Stimulated activated CD4-positive, alpha-beta T cell treated with anti-CD3 and anti-CD28 coated beads, Interleukin-4, amount 100 ng/mL, for 4 hours (primary cell): ENCODE results near the gene SLC66A2.
A peak's percentile ranks its signal among the peaks of the same experiment; 100 is the strongest.

ENCODE experiments used
- DNase-seq, 2 experiments: peaks; one replicate each; pipeline ENCODE4 v3.0.0-alpha.2; 2020

SLC66A2 gene

GRCh38 chr18:79949697-79950487 is 1.6 kb downstream of the SLC66A2 start:
- DNase-seq, result no peak

- no peak for DNase-seq
Observed at GRCh38 chr18:79948719-79949411, 2.6 kb downstream of the SLC66A2 start.

GRCh38 chr18:79947881-79948610 is 3.4 kb downstream of the SLC66A2 start:
- no peak for DNase-seq

GRCh38 chr18:79947054-79947755 is 4.2 kb downstream of the SLC66A2 start:
- DNase-seq, result no peak

- DNase-seq, result no peak
Observed at GRCh38 chr18:79945118-79946042, 6.1 kb downstream of the SLC66A2 start.

GRCh38 chr18:79944746-79945117 is 6.7 kb downstream of the SLC66A2 start:
- no peak for DNase-seq

- peak in 1 of 2 experiments; percentile 13 for DNase-seq
Observed at GRCh38 chr18:79944126-79944731, 7.2 kb downstream of the SLC66A2 start.

- DNase-seq, result no peak
Observed at GRCh38 chr18:79943608-79944125, 7.8 kb downstream of the SLC66A2 start.

GRCh38 chr18:79942786-79943607 is 8.5 kb downstream of the SLC66A2 start:
- no peak for DNase-seq

- no peak for DNase-seq
Observed at GRCh38 chr18:79942211-79942610, 9.2 kb downstream of the SLC66A2 start.

GRCh38 chr18:79941473-79942119 is 9.9 kb downstream of the SLC66A2 start:
- DNase-seq, result no peak

GRCh38 chr18:79940814-79941472 is 10.5 kb downstream of the SLC66A2 start:
- no peak for DNase-seq

GRCh38 chr18:79940126-79940813 is 11.2 kb downstream of the SLC66A2 start:
- DNase-seq, result no peak

GRCh38 chr18:79939096-79939495 is 12.4 kb downstream of the SLC66A2 start:
- no peak for DNase-seq

GRCh38 chr18:79938196-79938595 is 13.3 kb downstream of the SLC66A2 start:
- no peak for DNase-seq

GRCh38 chr18:79937103-79937860 is 14.2 kb downstream of the SLC66A2 start:
- DNase-seq, result no peak

GRCh38 chr18:79936641-79937040 is 14.8 kb downstream of the SLC66A2 start:
- no peak for DNase-seq

GRCh38 chr18:79935925-79936324 is 15.5 kb downstream of the SLC66A2 start:
- DNase-seq, result no peak
